COLO829 (cell line): Measurements from ENCODE around the gene IL25.
"Not testable (repeated sequence)": the region's sequence is repeated elsewhere in the genome, so short reads cannot be mapped to it uniquely, and the experiment has no call there.

Experiments used
- DNase-seq: peaks from one replicate; pipeline ENCODE4 v3.0.0; 2012; ENCODE audit warnings: low spot score

The IL25 gene

DNA sequence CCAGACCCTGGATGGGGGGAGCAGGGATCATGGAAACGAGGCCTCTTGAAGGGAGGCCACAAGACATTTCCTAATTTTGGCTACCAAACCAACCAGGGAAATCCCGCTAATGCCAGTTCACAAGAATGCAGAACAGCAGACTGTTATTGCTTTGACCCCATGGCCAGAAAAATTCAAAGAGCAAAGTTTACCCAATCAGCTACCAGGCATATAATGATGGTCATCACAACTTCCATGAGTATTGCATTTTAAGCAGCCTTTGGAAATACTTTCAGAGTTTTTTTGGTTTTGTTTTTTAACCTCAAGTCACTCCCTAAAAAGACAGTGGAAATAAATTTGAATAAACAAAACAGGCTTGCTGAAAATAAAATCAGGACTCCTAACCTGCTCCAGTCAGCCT, at the start of gene IL25:
Gene IL25, plus strand, starts transcription at position 301 of the 400 bp plus-strand sequence.
- DNase-seq = no peak

DNA sequence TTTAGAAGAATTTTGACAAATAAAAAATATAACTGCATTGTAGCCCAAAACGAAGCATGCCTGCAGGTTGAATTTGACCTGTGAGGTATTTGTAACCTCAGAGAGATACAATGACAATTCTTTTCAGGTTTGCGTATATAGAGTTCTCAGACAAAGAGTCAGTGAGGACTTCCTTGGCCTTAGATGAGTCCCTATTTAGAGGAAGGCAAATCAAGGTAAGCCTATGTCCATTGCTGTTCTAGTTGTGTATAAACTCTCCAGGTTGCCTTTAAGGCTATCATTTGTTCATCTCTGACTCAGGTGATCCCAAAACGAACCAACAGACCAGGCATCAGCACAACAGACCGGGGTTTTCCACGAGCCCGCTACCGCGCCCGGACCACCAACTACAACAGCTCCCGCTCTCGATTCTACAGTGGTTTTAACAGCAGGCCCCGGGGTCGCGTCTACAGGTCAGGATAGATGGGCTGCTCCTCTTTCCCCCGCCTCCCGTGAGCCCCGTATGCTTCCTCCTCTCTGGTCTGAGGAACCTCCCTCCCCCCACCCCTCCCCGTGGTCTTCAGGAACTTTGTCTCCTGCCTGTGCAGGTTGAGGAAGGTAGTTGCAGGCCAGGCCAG, 48.7 kb upstream of the IL25 start:
- DNase-seq = no peak

- DNase-seq = no peak
These were observed 48.2 kb upstream of the IL25 start for GRCh38 chr14:23324455-23324846.

DNA sequence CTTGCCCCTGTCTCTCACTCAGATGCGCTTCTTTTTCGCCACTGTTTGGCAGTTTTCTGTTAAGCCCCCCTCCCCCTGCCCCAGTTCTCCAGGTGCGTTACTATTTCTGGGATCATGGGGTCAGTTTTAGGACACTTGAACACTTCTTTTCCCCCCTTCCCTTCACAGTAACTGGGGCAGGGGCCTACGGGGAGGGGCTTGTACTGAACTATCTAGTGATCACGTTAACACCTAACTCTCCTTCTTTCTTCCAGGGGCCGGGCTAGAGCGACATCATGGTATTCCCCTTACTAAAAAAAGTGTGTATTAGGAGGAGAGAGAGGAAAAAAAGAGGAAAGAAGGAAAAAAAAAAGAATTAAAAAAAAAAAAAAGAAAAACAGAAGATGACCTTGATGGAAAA, 47.6 kb upstream of the IL25 start:
- DNase-seq = no peak

DNA sequence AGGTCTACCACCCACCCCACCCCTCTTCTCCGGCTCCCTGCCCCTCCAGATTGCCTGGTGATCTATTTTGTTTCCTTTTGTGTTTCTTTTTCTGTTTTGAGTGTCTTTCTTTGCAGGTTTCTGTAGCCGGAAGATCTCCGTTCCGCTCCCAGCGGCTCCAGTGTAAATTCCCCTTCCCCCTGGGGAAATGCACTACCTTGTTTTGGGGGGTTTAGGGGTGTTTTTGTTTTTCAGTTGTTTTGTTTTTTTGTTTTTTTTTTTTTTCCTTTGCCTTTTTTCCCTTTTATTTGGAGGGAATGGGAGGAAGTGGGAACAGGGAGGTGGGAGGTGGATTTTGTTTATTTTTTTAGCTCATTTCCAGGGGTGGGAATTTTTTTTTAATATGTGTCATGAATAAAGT, 46.9 kb upstream of the IL25 start:
- not testable (repeated sequence) for DNase-seq

DNA sequence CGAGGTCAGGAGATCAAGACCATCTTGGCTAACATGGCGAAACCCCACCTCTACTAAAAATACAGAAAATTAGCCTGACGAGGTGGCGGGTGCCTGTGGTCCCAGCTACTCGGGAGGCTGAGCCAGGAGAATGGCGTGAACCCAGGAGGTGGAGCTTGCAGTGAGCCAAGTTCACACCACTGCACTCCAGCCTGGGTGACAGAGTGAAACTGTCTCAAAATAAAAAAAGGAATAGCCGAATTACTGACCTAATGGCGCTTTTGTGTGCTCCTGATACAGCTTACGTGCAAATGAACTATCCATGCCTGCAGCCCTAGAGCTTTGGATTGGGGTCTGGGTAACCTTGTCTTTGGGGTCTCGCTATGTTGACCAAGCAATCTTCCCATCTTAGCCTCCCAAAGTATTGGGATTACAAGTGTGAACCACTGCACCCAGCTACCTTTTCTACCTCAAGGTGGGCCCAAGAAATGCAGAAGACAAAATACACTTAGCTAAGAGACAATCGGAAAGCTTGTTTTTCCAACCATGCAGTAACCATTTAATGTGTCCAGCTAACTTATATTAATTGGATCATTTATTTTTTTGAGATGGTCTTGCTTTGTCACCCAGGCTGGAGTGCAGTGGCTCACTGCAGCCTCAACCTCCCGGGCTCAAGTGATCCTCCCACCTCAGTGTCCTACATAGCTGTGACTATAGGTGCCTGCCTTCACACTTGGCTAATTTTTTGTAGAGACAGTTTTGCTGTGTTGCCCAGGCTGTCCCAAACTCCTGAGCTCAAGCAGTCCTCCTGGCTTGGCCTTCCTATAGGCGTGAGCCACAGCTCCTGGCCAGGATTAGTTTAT, 45.9 kb upstream of the IL25 start:
- DNase-seq = no peak

DNA sequence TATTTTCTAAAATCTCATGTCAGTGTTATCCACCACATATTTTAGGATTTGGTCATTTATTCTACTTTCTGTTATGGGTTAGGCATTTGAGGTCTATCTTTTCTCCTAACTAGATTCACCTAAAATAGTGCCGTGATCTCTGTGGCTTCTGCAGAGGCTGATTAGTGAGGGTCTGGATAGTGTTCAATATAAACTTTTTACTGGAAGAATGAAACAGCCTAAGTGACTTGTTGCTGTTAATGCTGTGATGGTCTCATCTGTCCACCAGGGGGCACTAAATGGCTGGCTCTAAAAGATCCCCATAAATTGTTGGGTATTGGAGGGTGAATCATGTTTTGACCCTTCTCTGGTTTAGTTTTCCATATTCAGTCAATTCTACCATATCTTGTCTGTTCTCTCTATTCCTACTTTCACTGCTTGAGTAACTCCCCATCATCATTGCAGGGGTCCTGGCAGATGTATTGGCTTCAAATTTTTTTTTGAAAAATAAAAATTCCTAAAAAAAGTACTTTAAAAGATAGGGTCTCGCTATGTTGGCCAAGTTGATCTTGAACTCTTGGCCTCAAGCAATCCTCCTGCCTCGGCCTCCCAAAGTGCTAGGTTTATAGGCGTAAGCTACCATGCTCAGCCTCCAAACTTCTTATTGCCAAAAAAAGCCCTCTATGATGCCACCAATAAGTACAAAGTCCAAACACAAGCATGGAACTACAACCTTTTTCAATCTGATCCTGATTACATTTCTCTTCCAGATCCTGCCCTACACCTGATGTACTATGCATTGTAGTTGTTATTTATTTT, 44.5 kb upstream of the IL25 start:
- peak; percentile 84 for DNase-seq

GRCh38 chr14:23335623-23336022, 37.0 kb upstream of the IL25 start:
- no peak for DNase-seq

DNA sequence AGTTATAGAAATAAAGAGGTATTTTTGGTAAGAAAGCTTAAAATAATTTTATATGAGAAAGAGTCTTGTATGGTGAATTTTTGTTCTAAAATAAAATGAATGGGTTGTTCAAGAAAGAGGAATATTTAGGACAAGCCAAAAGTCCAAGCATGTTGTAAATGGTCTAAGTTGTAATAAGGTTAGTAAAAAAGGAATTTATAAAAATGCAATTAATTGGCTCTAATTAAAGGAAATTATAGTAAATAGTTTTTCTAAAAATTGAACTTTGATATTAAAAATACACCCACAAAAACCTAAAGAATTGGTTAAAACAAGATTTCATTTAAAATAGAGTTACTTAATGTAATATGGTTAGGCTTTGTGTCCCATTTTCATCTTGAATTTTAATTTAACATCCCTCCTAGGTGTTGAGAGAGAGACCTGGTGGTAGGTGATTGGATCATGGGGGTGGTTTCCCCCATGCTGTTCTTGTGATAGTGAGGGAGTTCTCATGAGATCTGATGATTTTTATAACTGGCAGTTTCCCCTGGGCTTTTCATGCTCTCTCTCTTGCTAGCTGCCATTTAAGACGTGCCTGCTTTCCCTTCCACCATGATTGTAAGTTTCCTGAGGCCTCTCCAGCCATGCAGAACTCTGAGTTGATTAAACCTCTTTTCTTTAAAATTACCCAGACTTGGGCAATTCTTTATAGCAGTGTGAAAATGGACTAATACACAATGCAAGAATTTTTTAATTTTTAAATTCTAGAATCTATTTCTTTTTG, 32.9 kb upstream of the IL25 start:
- DNase-seq = no peak

DNA sequence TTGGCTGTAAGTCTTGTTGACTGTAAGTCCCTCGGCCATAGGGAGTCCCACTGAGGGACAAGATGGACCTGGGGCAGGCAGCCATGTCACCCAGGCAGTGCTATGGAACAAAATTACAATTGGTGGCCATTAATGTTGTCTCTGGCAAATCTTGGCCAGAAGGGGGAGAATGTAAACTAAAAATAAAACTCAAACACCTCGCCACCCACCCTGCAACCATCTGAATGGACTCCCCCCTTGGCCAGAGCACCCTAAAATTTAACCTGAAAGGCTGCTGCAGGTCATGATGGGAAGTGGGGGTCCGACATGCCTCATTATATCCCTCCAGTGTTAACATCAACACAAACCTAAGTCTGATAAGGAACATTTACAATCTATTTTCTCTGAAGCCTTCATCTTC, 28.1 kb upstream of the IL25 start:
- DNase-seq = no peak

- DNase-seq = no peak
These were observed 26.5 kb upstream of the IL25 start for GRCh38 chr14:23345987-23346692.

DNA sequence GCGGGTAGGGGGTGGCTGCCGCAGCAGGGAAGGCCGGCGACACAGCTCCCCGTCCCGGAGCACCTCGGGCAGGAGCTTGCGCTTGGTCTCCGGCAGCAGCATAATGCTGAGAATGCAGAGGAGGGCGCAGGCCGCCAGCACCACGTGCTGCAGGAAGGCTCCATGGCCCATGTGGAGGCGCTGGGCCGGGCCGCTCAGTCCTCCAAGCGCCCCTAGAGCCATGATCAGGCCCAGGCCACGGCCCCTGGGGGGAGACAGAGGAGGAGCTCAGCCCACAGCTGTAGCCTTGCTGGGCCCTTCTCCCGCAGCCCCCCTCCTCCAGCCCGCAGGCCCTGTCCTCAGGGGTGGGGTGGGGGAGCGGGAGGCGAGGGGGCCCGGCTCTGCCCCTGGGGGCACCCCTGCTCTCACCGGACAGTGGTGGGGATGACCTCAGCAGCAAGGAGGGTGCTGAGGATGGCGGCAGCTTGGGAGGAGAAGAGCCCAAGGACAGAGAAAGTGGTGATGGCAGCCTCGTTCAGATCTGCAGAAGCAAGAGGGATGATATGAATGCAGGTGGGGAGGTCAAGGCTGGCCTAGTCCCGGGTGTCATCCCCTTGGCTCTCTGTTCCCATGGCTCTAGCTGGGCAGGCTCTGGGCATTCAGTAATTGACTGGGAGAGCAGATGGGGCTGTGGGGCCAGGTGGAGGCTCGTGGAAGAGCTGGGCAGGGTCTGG, 25.8 kb upstream of the IL25 start:
- no peak for DNase-seq

- no peak for DNase-seq
These were observed 25.0 kb upstream of the IL25 start for GRCh38 chr14:23347406-23348296.

DNA sequence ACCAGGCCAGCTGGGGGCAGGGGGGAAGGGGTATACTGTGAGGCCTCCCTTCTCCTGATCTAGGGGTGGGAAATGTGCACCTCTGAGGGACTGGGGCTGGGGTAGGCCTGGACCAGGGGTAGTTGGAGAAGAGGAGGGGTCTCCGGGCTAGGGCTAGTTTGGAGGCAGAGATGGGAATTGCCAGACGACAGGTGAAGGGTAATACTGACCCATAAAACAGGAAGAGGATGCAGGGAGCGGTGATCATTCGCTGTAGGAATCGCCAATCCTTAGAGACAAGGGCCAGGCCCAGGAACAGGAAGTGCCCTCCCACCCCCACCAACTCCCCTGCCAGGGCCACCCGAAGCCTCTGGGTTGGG, 24.3 kb upstream of the IL25 start:
- no peak for DNase-seq

DNA sequence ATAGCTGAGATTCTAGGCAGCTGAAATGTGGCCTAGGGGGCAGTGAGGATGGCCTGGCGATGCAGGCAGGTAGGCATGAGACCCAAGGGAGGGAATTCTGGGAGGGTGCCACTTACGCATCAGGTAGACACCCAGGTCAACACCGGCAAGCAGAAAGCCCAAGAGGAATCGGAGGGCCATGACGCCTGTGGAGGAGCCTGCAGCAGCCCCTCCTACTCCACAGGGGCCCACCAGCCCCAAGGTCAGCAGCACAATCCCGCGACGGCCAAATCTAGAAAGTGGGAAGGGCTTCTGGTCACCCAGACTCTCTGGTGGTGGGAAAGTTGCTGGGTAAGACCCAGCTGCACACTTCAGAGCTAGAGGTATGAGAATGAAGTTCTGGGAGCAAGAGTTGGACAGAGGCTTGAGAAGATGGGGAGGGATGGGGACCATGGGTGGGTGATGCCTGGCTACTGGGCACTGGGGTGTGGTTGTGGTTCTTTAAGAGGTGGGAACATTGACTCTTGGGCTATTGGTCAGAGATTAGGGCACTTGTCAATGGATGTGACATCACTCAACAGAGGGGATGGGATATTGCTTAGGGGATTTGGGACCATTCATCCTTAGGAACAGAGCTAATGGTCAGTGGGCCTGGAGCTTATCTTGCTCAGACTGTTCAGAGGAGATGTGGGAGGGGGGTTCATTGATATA, 23.3 kb upstream of the IL25 start:
- no peak for DNase-seq

DNA sequence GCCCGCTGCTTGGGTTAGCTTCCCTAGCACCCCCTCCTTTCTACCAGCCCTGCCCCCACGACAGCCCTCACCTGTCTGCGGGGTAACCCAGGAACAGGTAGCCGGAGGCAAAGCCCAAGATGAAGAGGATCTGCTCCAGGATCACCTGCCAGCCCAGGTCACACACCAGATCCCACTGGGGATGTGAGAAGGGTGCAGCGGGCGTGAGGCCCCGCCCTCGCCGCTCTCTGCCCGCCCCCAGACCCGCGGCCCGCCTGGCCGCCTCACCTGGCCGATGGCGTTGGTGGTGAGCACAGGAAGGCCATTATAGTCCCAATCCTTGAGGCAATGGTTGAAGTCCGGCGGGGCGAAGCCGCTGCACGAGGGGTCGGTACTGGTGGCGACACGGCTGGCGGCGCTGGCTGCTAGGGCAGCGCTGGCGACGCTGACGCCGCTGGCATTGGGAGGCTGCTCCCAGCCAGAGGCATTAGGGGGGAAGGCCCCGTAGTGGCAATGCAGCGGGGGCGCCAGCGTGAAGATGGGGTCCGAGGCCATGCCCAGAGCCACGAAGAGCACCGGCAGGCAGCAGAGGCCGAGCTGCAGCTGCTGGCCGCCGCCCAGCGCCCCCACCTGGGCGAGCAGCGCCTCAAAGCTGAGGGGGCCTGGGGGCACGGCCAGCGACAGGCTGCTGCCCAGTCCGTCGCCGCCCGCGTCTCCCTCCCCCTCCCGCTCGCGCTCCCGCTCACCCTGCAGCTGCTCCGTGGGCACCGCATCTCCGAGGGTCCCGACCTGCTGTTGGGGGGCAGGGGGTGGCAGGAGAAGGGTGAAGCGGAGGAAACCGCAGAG, 20.7 kb upstream of the IL25 start:
- no peak for DNase-seq

DNA sequence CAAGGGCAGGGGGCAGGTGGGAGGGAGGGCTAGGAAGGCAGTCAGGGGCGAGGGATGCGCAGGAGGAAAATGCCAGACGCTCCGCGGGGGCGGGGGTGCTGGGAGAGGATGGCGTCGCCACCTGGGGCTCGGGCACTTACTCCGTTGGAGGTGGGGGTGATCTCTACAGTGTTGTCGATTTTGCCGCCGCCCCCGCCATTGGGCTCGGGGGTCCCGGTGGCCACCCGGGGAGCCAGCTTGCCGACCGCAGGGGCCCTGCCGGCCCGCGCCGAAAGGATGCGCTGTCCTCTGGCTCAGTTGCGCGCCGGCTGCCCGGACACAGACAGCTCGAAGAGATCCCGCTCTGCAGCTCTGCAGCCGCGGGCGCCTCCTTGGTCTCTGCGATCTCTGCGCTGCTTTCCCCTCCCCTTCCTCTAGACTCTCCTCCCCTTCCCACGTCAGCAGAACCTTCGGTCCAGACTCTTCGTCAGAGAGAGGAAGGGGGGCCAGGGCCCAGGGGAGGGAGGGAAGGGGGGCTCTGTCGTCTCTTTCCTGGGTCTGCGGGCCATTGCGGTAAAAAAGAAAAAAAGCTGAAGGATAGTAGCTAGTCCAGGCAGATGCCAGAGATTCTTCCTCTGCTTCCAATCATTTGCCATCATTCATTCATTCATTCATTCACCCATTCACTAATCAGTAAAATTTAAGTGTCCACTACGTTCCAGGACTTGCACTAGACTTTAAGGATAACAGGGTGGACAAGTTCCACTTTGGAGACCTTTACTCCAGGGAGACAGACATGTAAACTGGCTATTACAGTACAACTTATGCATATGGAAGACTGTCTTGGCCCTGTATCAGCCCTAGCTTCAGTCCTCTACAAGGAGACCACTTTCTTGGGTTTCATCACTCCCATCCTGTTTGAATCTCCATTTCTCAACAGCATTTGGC, 19.8 kb upstream of the IL25 start, which contains the start of gene SLC22A17:
Gene SLC22A17, minus strand, starts transcription at position 382 of the 927 bp plus-strand sequence.
- peak; percentile 47 for DNase-seq
